ENCODE measurements around the gene CFAP47.

The CFAP47 gene

DNA sequence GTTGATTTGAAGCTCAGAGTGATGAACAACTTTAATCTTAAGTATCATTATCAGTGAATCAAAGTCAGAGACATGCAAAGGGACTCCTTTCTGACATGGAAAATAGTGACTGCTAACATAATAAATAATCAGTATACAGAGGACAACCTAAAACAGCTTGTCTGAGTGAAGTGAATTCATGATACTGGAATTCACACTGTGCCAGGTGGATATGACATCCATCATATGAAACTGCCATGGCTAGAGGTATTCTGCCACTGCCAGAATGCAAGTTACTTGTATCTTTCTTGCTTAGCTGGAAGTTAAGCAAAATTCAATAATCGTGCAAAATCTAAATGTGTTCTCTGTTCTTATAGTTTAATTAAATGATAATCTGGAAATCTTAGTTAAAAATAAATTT, 429.0 kb downstream of the CFAP47 start:
- DNase-seq (ENCODE audit: extremely low read depth, low read depth): no peak
- TF ChIP-seq, protein P1, sequence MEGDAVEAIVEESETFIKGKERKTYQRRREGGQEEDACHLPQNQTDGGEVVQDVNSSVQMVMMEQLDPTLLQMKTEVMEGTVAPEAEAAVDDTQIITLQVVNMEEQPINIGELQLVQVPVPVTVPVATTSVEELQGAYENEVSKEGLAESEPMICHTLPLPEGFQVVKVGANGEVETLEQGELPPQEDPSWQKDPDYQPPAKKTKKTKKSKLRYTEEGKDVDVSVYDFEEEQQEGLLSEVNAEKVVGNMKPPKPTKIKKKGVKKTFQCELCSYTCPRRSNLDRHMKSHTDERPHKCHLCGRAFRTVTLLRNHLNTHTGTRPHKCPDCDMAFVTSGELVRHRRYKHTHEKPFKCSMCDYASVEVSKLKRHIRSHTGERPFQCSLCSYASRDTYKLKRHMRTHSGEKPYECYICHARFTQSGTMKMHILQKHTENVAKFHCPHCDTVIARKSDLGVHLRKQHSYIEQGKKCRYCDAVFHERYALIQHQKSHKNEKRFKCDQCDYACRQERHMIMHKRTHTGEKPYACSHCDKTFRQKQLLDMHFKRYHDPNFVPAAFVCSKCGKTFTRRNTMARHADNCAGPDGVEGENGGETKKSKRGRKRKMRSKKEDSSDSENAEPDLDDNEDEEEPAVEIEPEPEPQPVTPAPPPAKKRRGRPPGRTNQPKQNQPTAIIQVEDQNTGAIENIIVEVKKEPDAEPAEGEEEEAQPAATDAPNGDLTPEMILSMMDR (IDR thresholded peaks at IDR 0.05; ENCODE audit: low read depth, low read length): no peak

GRCh38 chrX:36357855-36358254, 438.3 kb downstream of the CFAP47 start:
- DNase-seq (ENCODE audit: extremely low read depth, low read depth): no peak

GRCh38 chrX:36364262-36364661, 444.7 kb downstream of the CFAP47 start:
- no peak for DNase-seq (ENCODE audit: extremely low read depth, low read depth)
- TF ChIP-seq, protein P1 (IDR thresholded peaks at IDR 0.05; ENCODE audit: low read depth, low read length): no peak

More at GRCh38 chrX:36357855-36358254, 438.3 kb downstream of the CFAP47 start:
- TF ChIP-seq, protein P1 (IDR thresholded peaks at IDR 0.05; ENCODE audit: low read depth, low read length): no peak

- no peak for DNase-seq (ENCODE audit: extremely low read depth, low read depth)
- TF ChIP-seq, protein P1 (IDR thresholded peaks at IDR 0.05; ENCODE audit: low read depth, low read length): no peak
Observed at GRCh38 chrX:36383495-36383894, 464.0 kb downstream of the CFAP47 start.

DNA sequence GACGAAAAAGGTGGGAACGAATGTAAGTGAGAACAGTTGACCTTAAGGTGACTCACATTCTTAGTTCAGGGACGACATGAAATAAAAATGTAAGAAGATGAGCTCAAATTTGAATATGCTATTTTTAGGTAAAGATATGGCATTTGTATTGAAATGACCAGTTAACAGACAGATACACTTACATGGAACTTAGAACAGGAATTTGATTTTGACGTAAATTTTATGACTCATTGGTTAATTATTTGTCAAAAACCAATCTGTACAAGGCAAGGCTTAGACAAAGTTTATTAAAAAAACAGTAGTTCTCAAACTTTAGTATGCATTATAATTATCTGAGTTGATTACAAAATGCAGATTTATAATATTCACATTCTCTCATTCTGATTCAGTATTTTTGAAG, 469.4 kb downstream of the CFAP47 start:
- TF ChIP-seq, protein P1 (IDR thresholded peaks at IDR 0.05; ENCODE audit: low read depth, low read length): no peak
- no peak for DNase-seq (ENCODE audit: extremely low read depth, low read depth)

DNA sequence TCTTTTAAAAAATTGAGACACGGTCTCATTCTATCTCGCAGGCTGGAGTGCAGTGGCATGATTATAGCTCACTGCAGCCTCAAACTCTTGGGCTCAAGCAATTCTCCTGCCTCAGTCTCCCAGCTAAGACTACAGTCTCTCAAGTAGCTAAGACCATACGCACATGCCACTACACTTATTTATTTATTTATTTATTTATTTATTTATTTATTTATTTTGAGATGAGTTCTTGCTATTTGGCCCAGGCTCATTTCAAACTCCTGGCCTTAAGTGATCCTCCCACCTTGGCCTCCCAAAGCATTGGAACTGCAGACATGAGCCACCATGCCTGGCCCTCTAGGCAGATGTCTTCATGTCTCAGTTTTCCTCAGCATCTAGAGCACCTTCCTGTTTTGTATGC, 482.2 kb downstream of the CFAP47 start:
- TF ChIP-seq, protein P1 (IDR thresholded peaks at IDR 0.05; ENCODE audit: low read depth, low read length): no peak
- no peak for DNase-seq (ENCODE audit: extremely low read depth, low read depth)

GRCh38 chrX:36407836-36408235, 488.3 kb downstream of the CFAP47 start:
- TF ChIP-seq, protein P1 (IDR thresholded peaks at IDR 0.05; ENCODE audit: low read depth, low read length): no peak
- no peak for DNase-seq (ENCODE audit: extremely low read depth, low read depth)

All from AG09319 (cell line).